HepG2 (cell line): ENCODE data around the gene BPIFB6. TPM values are rescaled to one million over a fixed set of nuclear protein-coding genes. Genes with fewer than 3 reads are reported as not detected.

ENCODE experiments used
- ATAC-seq: fragments of 200-7000 bp; cut with Tn5 transposase; 3 replicates; pipeline ENCODE4 v1.9.1; 2020; ENCODE audit warnings: mild to moderate bottlenecking, moderate library complexity
- BruUV-seq: library from RNA; stranded (reverse); fragments of 400-500 nt; replicated peaks from 2 replicates; lab custom pipeline; 2021; lab: Mats Ljungman, UMichigan
- CTCF ChIA-PET: fragments of 300-600 bp; formaldehyde crosslinking; extraction: SDS; loops from one replicate; lab custom pipeline; 2021; ENCODE audit warnings: low total read pairs, inconsistent platforms, low intra/inter-chr PET ratio; lab: Yijun Ruan, JAX
- POLR2A ChIA-PET: fragments of 350-600 bp; sonication (Branson Sonifier 250); formaldehyde crosslinking; loops from one replicate; lab custom pipeline; 2020; ENCODE audit warnings: antibody characterized with exemption, inconsistent platforms; lab: Yijun Ruan, JAX
- DNase-seq: peaks from one replicate; pipeline ENCODE4 v3.0.0-alpha.2; 2015; ENCODE audit warnings: low spot score
- FAIRE-seq: peaks from 3 replicates; lab custom pipeline; 2011; peaks lifted over from hg19 to GRCh38; lab: Jason Lieb, UNC
- H2AFZ ChIP-seq: one replicate; pipeline ENCODE4 v1.6.1; 2011; ENCODE audit warnings: low read length, inconsistent platforms
- H3K27ac ChIP-seq: fragments of 300-600 bp; 3 replicates; pipeline ENCODE4 v1.8.0; 2011; ENCODE audit warnings: mixed run types, mild to moderate bottlenecking, mixed read lengths, low read length, inconsistent platforms; ENCODE audit not compliant: insufficient read depth; ENCODE audit errors: extremely low read length
- H3K27me3 ChIP-seq, 2 experiments: fragments of 200-600 bp in 1 of 2; 2 replicates in 1 of 2; 3 replicates in 1 of 2; pipeline versions ENCODE4 v1.6.0 to v1.8.0; 2011; ENCODE audit warnings: low read length in 2 of 2, mild to moderate bottlenecking in 2 of 2, moderate library complexity in 2 of 2, inconsistent platforms in 1 of 2; ENCODE audit not compliant: insufficient read depth in 2 of 2, control insufficient read depth in 1 of 2
- H3K36me3 ChIP-seq, 2 experiments: fragments of 200-600 bp in 1 of 2; replicated peaks in 1 of 2; 2 replicates in 1 of 2; 3 replicates in 1 of 2; pipeline versions ENCODE4 v1.5.1 to v1.8.0; 2011; ENCODE audit warnings: low read length in 2 of 2, inconsistent platforms in 1 of 2; ENCODE audit not compliant: insufficient read depth in 2 of 2, control insufficient read depth in 1 of 2
- H3K4me1 ChIP-seq: 2 replicates; pipeline ENCODE4 v1.5.1; 2012; ENCODE audit warnings: low read length, inconsistent platforms; ENCODE audit not compliant: insufficient read depth
- H3K4me2 ChIP-seq: 2 replicates; pipeline ENCODE4 v1.6.0; 2011; ENCODE audit warnings: low read depth, low read length, inconsistent platforms
- H3K4me3 ChIP-seq, 3 experiments: fragments of 200-600 bp in 1 of 3; sonication (generic), shearing (Covaris generic) in 1 of 3; replicated peaks in 1 of 3; 2 replicates each; pipeline ENCODE4 v1.5.1; 2011 to 2016; ENCODE audit warnings: low read length in 3 of 3, inconsistent platforms in 2 of 3, low read depth in 2 of 3, mild to moderate bottlenecking in 2 of 3, control low read depth in 1 of 3, mixed read lengths in 1 of 3; ENCODE audit not compliant: insufficient read depth in 1 of 3
- H3K79me2 ChIP-seq: one replicate; pipeline ENCODE4 v1.6.1; 2011; ENCODE audit warnings: low read length, inconsistent platforms; ENCODE audit not compliant: insufficient read depth
- H3K9ac ChIP-seq: 2 replicates; pipeline ENCODE4 v1.6.0; 2011; ENCODE audit warnings: mild to moderate bottlenecking, low read depth, low read length, inconsistent platforms; ENCODE audit not compliant: insufficient read depth
- H3K9me3 ChIP-seq: 2 replicates; pipeline ENCODE4 v1.5.1; 2012; ENCODE audit warnings: mild to moderate bottlenecking, low read length
- H4K20me1 ChIP-seq: 2 replicates; pipeline ENCODE4 v1.6.0; 2011; ENCODE audit warnings: inconsistent platforms, mild to moderate bottlenecking, low read length, moderate library complexity; ENCODE audit not compliant: insufficient read depth
- AHR ChIP-seq: IDR thresholded peaks from 2 replicates; pipeline ENCODE4 v1.6.1; 2018; ENCODE audit warnings: missing genetic modification reagents, missing compliant biosample characterization
- CENPT ChIP-seq: sonication (generic); formaldehyde crosslinking; IDR thresholded peaks from 2 replicates; pipeline ENCODE4 v1.8.0; 2022; ENCODE audit warnings: low read depth, mild to moderate bottlenecking, moderate library complexity, missing genetic modification reagents
- CTCF ChIP-seq: sonication (generic); formaldehyde crosslinking; IDR thresholded peaks from 2 replicates; pipeline ENCODE4 v1.5.0; 2020; ENCODE audit warnings: mild to moderate bottlenecking, missing genetic modification reagents, moderate library complexity
- FOSL2 ChIP-seq: sonication (generic); formaldehyde crosslinking; IDR thresholded peaks from 2 replicates; pipeline ENCODE4 v1.4.0; 2020; ENCODE audit warnings: missing genetic modification reagents
- IKZF5 ChIP-seq: IDR thresholded peaks from 2 replicates; pipeline ENCODE4 v1.6.1; 2018; ENCODE audit warnings: missing genetic modification reagents, mild to moderate bottlenecking, missing compliant biosample characterization
- NCOR1 ChIP-seq: fragments of 200-600 bp; sonication (generic); IDR thresholded peaks from 2 replicates; pipeline ENCODE4 v1.7.0; 2017; ENCODE audit warnings: antibody characterized with exemption, low read length, borderline replicate concordance
- POGZ ChIP-seq: sonication (generic); formaldehyde crosslinking; IDR thresholded peaks from 2 replicates; pipeline ENCODE4 v1.4.0; 2020; ENCODE audit warnings: mild to moderate bottlenecking, missing genetic modification reagents
- PTBP1 ChIP-seq: fragments of 200-400 bp; formaldehyde crosslinking; IDR thresholded peaks from 2 replicates; pipeline ENCODE4 v1.6.1; 2018; ENCODE audit warnings: low read length, low read depth; ENCODE audit not compliant: poor library complexity, severe bottlenecking
- RAD21 ChIP-seq: fragments of 450-650 bp; formaldehyde crosslinking; IDR thresholded peaks from 2 replicates; pipeline ENCODE4 v1.5.0; 2020; ENCODE audit warnings: mild to moderate bottlenecking
- SIX4 ChIP-seq: sonication (generic); formaldehyde crosslinking; IDR thresholded peaks from 2 replicates; pipeline ENCODE4 v1.4.0; 2020; ENCODE audit warnings: missing genetic modification reagents
- SMC3 ChIP-seq: IDR thresholded peaks from 2 replicates; pipeline ENCODE4 v1.6.1; 2011; ENCODE audit warnings: low read length, improper control_type of control experiment
- STAG1 ChIP-seq: sonication (generic); formaldehyde crosslinking; IDR thresholded peaks from 2 replicates; pipeline ENCODE4 v1.4.0; 2020; ENCODE audit warnings: missing genetic modification reagents
- TBX3 ChIP-seq: fragments of 450-650 bp; IDR thresholded peaks from 2 replicates; pipeline ENCODE4 v1.6.1; 2017; ENCODE audit warnings: antibody characterized with exemption, mild to moderate bottlenecking, inconsistent platforms, borderline replicate concordance
- ZNF121 ChIP-seq: sonication (generic); formaldehyde crosslinking; IDR thresholded peaks from 2 replicates; pipeline ENCODE4 v1.5.0; 2020; ENCODE audit warnings: mild to moderate bottlenecking, missing genetic modification reagents
- ZNF335 ChIP-seq: sonication (generic); formaldehyde crosslinking; IDR thresholded peaks from 2 replicates; pipeline ENCODE4 v1.4.0; 2020; ENCODE audit warnings: missing genetic modification reagents
- ZNF629 ChIP-seq: sonication (generic); formaldehyde crosslinking; conservative IDR thresholded peaks from 2 replicates; pipeline ENCODE4 v1.5.0; 2020; ENCODE audit warnings: missing genetic modification reagents
- WGBS: methylation state at CpG from one replicate; pipeline ENCODE4 v1.1.6; 2017; ENCODE audit warnings: low lambda C conversion rate; 5-methylcytosine and 5-hydroxymethylcytosine counted together
- in situ Hi-C: cut with HindIII; loops from 2 replicates; pipeline ENCODE4 v1.10.0; 2017; ENCODE audit warnings: low pct_unique_long_range_greater_than_20kb; ENCODE audit not compliant: extremely low pct_ligation_motif_present
- intact Hi-C: fragments of 100-400 bp; cut with micrococcal nuclease; formaldehyde crosslinking; loops from one replicate; pipeline ENCODE4 v1.10.0; 2022; ENCODE audit not compliant: unreplicated experiment
- polyA plus RNA-seq, 8 experiments: library from polyadenylated mRNA; depleted of rRNA in 3 of 8; stranded (reverse) in 7 of 8; unstranded in 1 of 8; fragments of >200 nt; fragmentation: Illumina TruSeq in 4 of 8; extraction: Trizol in 4 of 8; gene quantifications; 2 replicates each; pipeline versions ENCODE4 v1.2.1 to v1.2.3, GENCODE V29; 2011 to 2016; ENCODE audit warnings: low read depth in 4 of 8, missing spikeins in 1 of 8, mixed read lengths in 1 of 8; ENCODE audit not compliant: insufficient read depth in 1 of 8
- total RNA-seq, 5 experiments: library from RNA; depleted of rRNA; stranded (reverse); fragments of >200 nt; fragmentation: Illumina TruSeq; extraction: Trizol; gene quantifications; 2 replicates each; pipeline ENCODE4 v1.2.3, GENCODE V29; 2016; ENCODE audit warnings: low read depth in 1 of 5
- TF ChIP-seq, protein P1 (sequence below): sonication (generic); formaldehyde crosslinking; IDR thresholded peaks from 2 replicates; pipeline ENCODE4 v1.9.0; 2022; ENCODE audit warnings: low read depth, missing genetic modification reagents

BPIFB6 gene
- total and polyA plus RNA-seq, 2 of the 13 experiments (the other 11 are each of a cell fraction or from before 2014, with no cell fraction given), result 0.13 to 1.7 TPM

DNA sequence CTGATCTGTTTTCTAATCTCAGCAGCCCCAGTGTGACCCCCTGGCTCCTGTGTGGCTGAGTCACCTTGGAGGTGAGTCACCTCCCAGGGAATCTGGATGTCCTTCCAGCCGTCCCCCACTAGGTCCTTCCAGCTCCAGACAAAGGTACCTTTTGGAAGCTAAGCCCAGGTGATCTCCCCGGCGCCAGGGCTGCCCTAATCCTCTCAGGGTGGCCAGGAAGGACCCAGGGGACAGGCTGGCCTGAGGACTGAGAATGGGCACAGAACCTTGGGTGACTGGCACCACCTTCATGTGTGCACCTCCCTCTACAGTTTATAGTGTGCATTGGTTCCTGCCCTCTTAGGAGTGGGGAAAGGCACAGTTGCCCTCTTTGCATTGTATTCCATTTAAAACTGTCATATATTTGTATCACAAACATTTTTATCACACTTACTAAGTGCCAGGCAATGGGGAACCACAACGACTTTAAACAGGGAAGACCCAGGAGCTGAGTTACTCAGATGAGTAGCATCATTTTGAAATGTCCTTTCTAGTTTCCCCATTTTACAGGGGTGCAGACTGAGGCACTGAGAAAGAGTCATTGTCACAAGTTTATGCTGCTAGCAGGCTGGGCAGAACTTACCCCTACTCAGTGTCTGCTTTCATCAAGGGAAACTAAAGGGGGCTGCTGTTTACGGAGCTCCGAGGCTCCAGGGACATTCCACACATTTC lies 45.4 kb downstream of the BPIFB6 start:
- CTCF ChIA-PET, result no interaction called here
- Histone ChIP-seq H3K9me3 (no peaks in the 10 kb centered on the region), H4K20me1 (no peaks in the 10 kb centered on the region), H3K4me1 (no peaks in the 10 kb centered on the region), H3K9ac (no peak overlapping the region), H3K36me3 (no peaks in the 10 kb centered on the region), H3K27me3 (peaks cover 0 to 16% of the 10 kb centered on the region in 2 experiments; a peak in 3 of 5 replicates), H3K4me2 (no peak overlapping the region), H2AFZ (no peak overlapping the region), H3K27ac (no peak overlapping the region), H3K79me2 (no peaks in the 10 kb centered on the region)
- intact Hi-C loops, result loop anchor here (5.0 kb wide), 1 partner anchor 175 kb away; no protein-coding TSS in a partner anchor
- POLR2A ChIA-PET, result no interaction called here
- FAIRE-seq, result peak; percentile 43
- 15% methylated on average over 6 of the region's 6 CpGs for WGBS
- DNase-seq, result peak; percentile 28
- peak; percentile 74 for ATAC-seq
- TF ChIP-seq FOSL2 (peak; percentile 83), ZNF629 (CRISPR knock-in tag) (peak; percentile 81), CTCF (CRISPR knock-in tag) (peak; percentile 80), SMC3 (peak; percentile 29; the same call in 1 of the 2 replicates), IKZF5 (CRISPR knock-in tag) (no peak), ZNF335 (CRISPR knock-in tag) (no peak), PTBP1 (no peak), SIX4 (CRISPR knock-in tag) (no peak), RAD21 (CRISPR knock-in tag) (peak; percentile 42), ZNF121 (no peak), STAG1 (CRISPR knock-in tag) (peak; percentile 78), NCOR1 (no peak), AHR (0 out of 2 replicates have a peak, but pooled peaks have one; percentile 22), CENPT (CRISPR knock-in tag) (no peak), TBX3 (no peak), POGZ (CRISPR knock-in tag) (no peak)
- TF ChIP-seq, protein P1, sequence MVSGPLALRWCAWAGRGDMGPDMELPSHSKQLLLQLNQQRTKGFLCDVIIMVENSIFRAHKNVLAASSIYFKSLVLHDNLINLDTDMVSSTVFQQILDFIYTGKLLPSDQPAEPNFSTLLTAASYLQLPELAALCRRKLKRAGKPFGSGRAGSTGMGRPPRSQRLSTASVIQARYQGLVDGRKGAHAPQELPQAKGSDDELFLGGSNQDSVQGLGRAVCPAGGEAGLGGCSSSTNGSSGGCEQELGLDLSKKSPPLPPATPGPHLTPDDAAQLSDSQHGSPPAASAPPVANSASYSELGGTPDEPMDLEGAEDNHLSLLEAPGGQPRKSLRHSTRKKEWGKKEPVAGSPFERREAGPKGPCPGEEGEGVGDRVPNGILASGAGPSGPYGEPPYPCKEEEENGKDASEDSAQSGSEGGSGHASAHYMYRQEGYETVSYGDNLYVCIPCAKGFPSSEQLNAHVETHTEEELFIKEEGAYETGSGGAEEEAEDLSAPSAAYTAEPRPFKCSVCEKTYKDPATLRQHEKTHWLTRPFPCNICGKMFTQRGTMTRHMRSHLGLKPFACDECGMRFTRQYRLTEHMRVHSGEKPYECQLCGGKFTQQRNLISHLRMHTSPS, result 0 out of 2 replicates have a peak, but pooled peaks have one; percentile 59
- TF ChIP-seq, all 625 proteins: peak for 8
- no TSS peak for BruUV-seq
- H3K4me3 ChIP-seq, result no peak overlapping the region
- in situ Hi-C loops, result no loop called here
